IMR-90 (cell line): ENCODE measurements around the gene TTC1. TPM values are rescaled to one million over a fixed set of nuclear protein-coding genes. Genes with fewer than 3 reads are reported as not detected.

Source experiments
- ATAC-seq: fragments of 200-7000 bp; cut with Tn5 transposase; 2 replicates; pipeline ENCODE4 v1.9.1; 2020; ENCODE audit warnings: low read depth, mild to moderate bottlenecking, moderate library complexity
- BruUV-seq: library from RNA; stranded (reverse); fragments of 400-500 nt; replicated peaks from 2 replicates; lab custom pipeline; 2021; lab: Mats Ljungman, UMichigan
- CTCF ChIA-PET: fragments of 300-600 bp; formaldehyde crosslinking; extraction: SDS; loops from one replicate; lab custom pipeline; 2021; ENCODE audit warnings: antibody characterized with exemption; lab: Yijun Ruan, JAX
- POLR2A ChIA-PET: fragments of 300-600 bp; sonication (Branson Sonifier 250); formaldehyde crosslinking; loops from one replicate; lab custom pipeline; 2022; ENCODE audit warnings: antibody characterized with exemption; ENCODE audit not compliant: unreplicated experiment; lab: Charles Lee
- DNase-seq: peaks from one replicate; pipeline ENCODE4 v3.0.0; 2013
- H2AFZ ChIP-seq: replicated peaks from 2 replicates; pipeline ENCODE3; 2013; ENCODE audit warnings: low read length, mild to moderate bottlenecking; ENCODE audit not compliant: poor library complexity
- H2AK5ac ChIP-seq: 2 replicates; pipeline ENCODE4 v1.6.1; 2013; ENCODE audit warnings: low read depth, low read length, inconsistent platforms
- H2AK9ac ChIP-seq: replicated peaks from 2 replicates; pipeline ENCODE3; 2013; ENCODE audit warnings: mild to moderate bottlenecking, low read depth, low read length, moderate library complexity; ENCODE audit not compliant: poor library complexity
- H2BK120ac ChIP-seq: 2 replicates; pipeline ENCODE4 v1.6.1; 2013; ENCODE audit warnings: low read depth, low read length, inconsistent platforms
- H2BK15ac ChIP-seq: 3 replicates; pipeline ENCODE4 v1.6.1; 2013; ENCODE audit warnings: low read depth, low read length, inconsistent platforms
- H2BK20ac ChIP-seq: 2 replicates; pipeline ENCODE4 v1.6.1; 2013; ENCODE audit warnings: low read depth, mild to moderate bottlenecking, inconsistent platforms, low read length, moderate library complexity
- H2BK5ac ChIP-seq: 2 replicates; pipeline ENCODE4 v1.6.1; 2013; ENCODE audit warnings: mild to moderate bottlenecking, low read depth, low read length, inconsistent platforms; ENCODE audit not compliant: poor library complexity, severe bottlenecking
- H3K14ac ChIP-seq: replicated peaks from 2 replicates; pipeline ENCODE4 v1.6.1; 2013; ENCODE audit warnings: low read depth, low read length, inconsistent platforms
- H3K18ac ChIP-seq: 2 replicates; pipeline ENCODE4 v1.6.1; 2013; ENCODE audit warnings: low read depth, low read length, control low read depth
- H3K23ac ChIP-seq: 2 replicates; pipeline ENCODE4 v1.6.1; 2013; ENCODE audit warnings: low read depth, low read length, inconsistent platforms
- H3K27ac ChIP-seq: 2 replicates; pipeline ENCODE4 v1.5.1; 2013; ENCODE audit warnings: mild to moderate bottlenecking, control low read depth, low read length; ENCODE audit not compliant: insufficient read depth
- H3K27me3 ChIP-seq: 2 replicates; pipeline ENCODE4 v1.6.1; 2013; ENCODE audit warnings: low read length; ENCODE audit not compliant: control insufficient read depth, insufficient read depth
- H3K36me3 ChIP-seq: 2 replicates; pipeline ENCODE4 v1.6.1; 2013; ENCODE audit warnings: low read length, mixed read lengths; ENCODE audit not compliant: control insufficient read depth, insufficient read depth
- H3K4ac ChIP-seq: 2 replicates; pipeline ENCODE4 v1.6.1; 2013; ENCODE audit warnings: low read depth, low read length, inconsistent platforms
- H3K4me1 ChIP-seq: 2 replicates; pipeline ENCODE4 v1.6.1; 2013; ENCODE audit warnings: low read length, mixed read lengths; ENCODE audit not compliant: control insufficient read depth, insufficient read depth
- H3K4me2 ChIP-seq: 2 replicates; pipeline ENCODE4 v1.6.1; 2013; ENCODE audit warnings: low read depth, mild to moderate bottlenecking, control low read depth, low read length, moderate library complexity
- H3K4me3 ChIP-seq: 2 replicates; pipeline ENCODE4 v1.5.1; 2013; ENCODE audit warnings: low read depth, mild to moderate bottlenecking, control low read depth, low read length, moderate library complexity; ENCODE audit not compliant: insufficient read depth
- H3K56ac ChIP-seq: 2 replicates; pipeline ENCODE4 v1.6.1; 2013; ENCODE audit warnings: low read length, inconsistent platforms; ENCODE audit not compliant: insufficient read depth; ENCODE audit errors: extremely low read depth
- H3K79me1 ChIP-seq, 2 experiments: 2 replicates each; pipeline ENCODE4 v1.6.1; 2013; ENCODE audit warnings: low read length in 2 of 2, inconsistent platforms in 1 of 2, low read depth in 1 of 2
- H3K9ac ChIP-seq: 2 replicates; pipeline ENCODE4 v1.6.1; 2013; ENCODE audit warnings: low read depth, low read length, control low read depth
- H3K9me1 ChIP-seq: 2 replicates; pipeline ENCODE4 v1.6.1; 2013; ENCODE audit warnings: low read length, inconsistent platforms; ENCODE audit not compliant: insufficient read depth
- H3K9me3 ChIP-seq: 2 replicates; pipeline ENCODE4 v1.6.1; 2013; ENCODE audit warnings: low read length; ENCODE audit not compliant: control insufficient read depth, insufficient read depth
- H4K20me1 ChIP-seq: 2 replicates; pipeline ENCODE4 v1.6.1; 2013; ENCODE audit warnings: low read length, inconsistent platforms; ENCODE audit not compliant: insufficient read depth
- H4K5ac ChIP-seq: 2 replicates; pipeline ENCODE4 v1.6.1; 2013; ENCODE audit warnings: mild to moderate bottlenecking, low read depth, low read length, control low read depth
- H4K8ac ChIP-seq, 2 experiments: 2 replicates each; pipeline ENCODE4 v1.6.1; 2013; ENCODE audit warnings: low read depth in 2 of 2, low read length in 2 of 2, control low read depth in 1 of 2, inconsistent platforms in 1 of 2
- H4K91ac ChIP-seq: 2 replicates; pipeline ENCODE4 v1.6.1; 2013; ENCODE audit warnings: low read depth, low read length, inconsistent platforms; ENCODE audit not compliant: insufficient read depth
- BHLHE40 ChIP-seq: fragments of 150-350 bp; IDR thresholded peaks from 2 replicates; pipeline ENCODE4 v1.6.1; 2016; ENCODE audit warnings: mild to moderate bottlenecking, low read depth, low read length
- CHD1 ChIP-seq: IDR thresholded peaks from 2 replicates; pipeline ENCODE4 v1.6.1; 2012; ENCODE audit warnings: low read depth, low read length, improper control_type of control experiment
- MAFK ChIP-seq: IDR thresholded peaks from 2 replicates; pipeline ENCODE4 v1.6.1; 2012; ENCODE audit warnings: low read depth, low read length, improper control_type of control experiment
- MXI1 ChIP-seq: IDR thresholded peaks from 2 replicates; pipeline ENCODE4 v1.6.1; 2012; ENCODE audit warnings: low read depth, mild to moderate bottlenecking, low read length, moderate library complexity, borderline replicate concordance
- POLR2A ChIP-seq: IDR thresholded peaks from 2 replicates; pipeline ENCODE4 v1.6.1; 2012; ENCODE audit warnings: mild to moderate bottlenecking, low read depth, low read length
- WGBS, 2 experiments: methylation state at CpG; one replicate each; pipeline versions ENCODE4 v1.1.5 to v1.1.7; 2013; ENCODE audit warnings: missing lambda C conversion rate in 2 of 2; ENCODE audit not compliant: insufficient read length in 1 of 2; ENCODE audit errors: extremely low coverage in 2 of 2; 5-methylcytosine and 5-hydroxymethylcytosine counted together
- dilution Hi-C: fragments of 300-500 bp; cut with HindIII; formaldehyde crosslinking; loops from one replicate; pipeline ENCODE4 v1.14.3; 2018; ENCODE audit warnings: low sequenced_read_pairs; ENCODE audit not compliant: unreplicated experiment
- in situ Hi-C: fragments of 300-500 bp; cut with MboI; formaldehyde crosslinking; loops from 3 replicates; pipeline ENCODE4 v1.14.3; 2019; ENCODE audit warnings: low sequenced_read_pairs, inconsistent platforms, mixed read lengths
- intact Hi-C: fragments of 100-400 bp; cut with micrococcal nuclease; formaldehyde crosslinking; loops from 2 replicates; pipeline ENCODE4 v1.10.0; 2022
- polyA plus RNA-seq, 3 experiments: library from polyadenylated mRNA; depleted of rRNA; stranded (reverse); fragments of >200 nt; gene quantifications; 2 replicates each; pipeline ENCODE4 v1.2.3, GENCODE V29; 2012; ENCODE audit warnings: low replicate concordance in 1 of 3
- total RNA-seq: library from RNA; depleted of rRNA; stranded (reverse); fragments of >200 nt; gene quantifications from 2 replicates; pipeline ENCODE4 v1.2.3, GENCODE V29; 2012

The TTC1 gene
- total and polyA plus RNA-seq, 2 of the 4 experiments (the other 2 are of a cell fraction), result 23.1 to 41.1 TPM

DNA sequence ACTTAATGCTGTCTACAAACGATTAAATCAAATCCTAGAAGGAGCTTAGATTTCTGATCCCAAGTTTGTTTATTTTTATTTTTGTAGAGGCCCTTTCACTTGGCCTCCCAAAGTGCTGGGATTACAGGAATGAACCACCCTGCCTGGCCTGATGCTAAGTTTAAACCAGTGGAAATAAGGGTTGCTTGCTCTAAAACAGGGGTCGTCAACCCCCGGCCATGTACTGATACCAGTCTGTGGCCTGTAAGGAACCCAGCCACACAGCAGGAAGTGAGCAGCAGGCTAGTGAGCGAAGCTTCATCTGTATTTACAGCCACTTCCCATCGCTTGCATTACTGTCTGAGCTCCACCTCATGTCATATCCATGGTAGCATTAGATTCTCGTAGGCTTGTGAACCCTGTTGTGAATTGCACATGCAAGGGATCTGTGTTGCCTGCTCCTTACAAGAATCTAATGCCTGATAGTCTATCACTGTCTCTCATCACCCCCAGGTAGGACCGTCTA is 11.4 kb downstream of the TTC1 start:
- intact Hi-C loops, result no loop called here
- DNase-seq, result peak; percentile 28
- no TSS peak for BruUV-seq
- Histone ChIP-seq H3K27me3 (no peaks in the 10 kb centered on the region), H2BK15ac (peak overlapping the region; percentile 91; the same call in 1 of the 3 replicates), H3K4me1 (peaks cover 11% of the 10 kb centered on the region), H4K8ac (peak overlapping the region; percentile 20 to 56; a peak in 3 of 4 replicates), H3K27ac (peak overlapping the region; percentile 80), H3K9me3 (no peaks in the 10 kb centered on the region), H3K36me3 (peaks cover 2% of the 10 kb centered on the region; the same call in 1 of the 2 replicates), H2BK120ac (peak overlapping the region; percentile 90), H3K56ac (peak overlapping the region; percentile 17; the same call in 1 of the 2 replicates), H3K9ac (no peak overlapping the region), H2AK5ac (peak overlapping the region; percentile 93), H3K4me2 (no peak overlapping the region; the same call in 1 of the 2 replicates), H4K5ac (peak overlapping the region; percentile 21; the same call in 1 of the 2 replicates), H2BK20ac (peak overlapping the region; percentile 95), H4K91ac (peak overlapping the region; percentile 58), H2AFZ (no peak overlapping the region), H3K23ac (peak overlapping the region; percentile 59), H3K18ac (peak overlapping the region; percentile 32), H2AK9ac (no peak overlapping the region), H4K20me1 (peaks cover 9% of the 10 kb centered on the region; the same call in 1 of the 2 replicates), H3K14ac (peak overlapping the region; percentile 92), H2BK5ac (peak overlapping the region; percentile 45), H3K4me3 (no peak overlapping the region), H3K4ac (peak overlapping the region; percentile 86), H3K79me1 (peaks cover 26 to 48% of the 10 kb centered on the region in 2 experiments), H3K9me1 (peaks cover 6% of the 10 kb centered on the region)
- CTCF ChIA-PET, result interaction anchor here (0.6 to 1.8 kb wide), 3 partner anchors 11 to 662 kb away, joined by 3 to 4 read pairs (median 4); partner anchors contain the start of gene TTC1
- dilution Hi-C loops, result loop anchor here (25.0 kb wide), 1 partner anchor 342 kb away; the partner anchor contains the start of gene C1QTNF2
- in situ Hi-C loops, result loop anchor here (5.0 kb wide), 2 partner anchors 327 to 377 kb away; no protein-coding TSS in a partner anchor
- TF ChIP-seq MAFK (no peak), POLR2A (no peak), CHD1 (no peak), BHLHE40 (no peak), MXI1 (no peak)
- 80% methylated on average over 2 of the region's 7 CpGs; no CpG with 5 or more reads in 1 of the 2 experiments for WGBS, 2 experiments
- POLR2A ChIA-PET, result no interaction called here
- ATAC-seq, result peak; percentile 33
